Dermis blood vessel endothelial cell (primary cell): Measurements from ENCODE around the gene POLR3G. TPM values are rescaled to one million over a fixed set of nuclear protein-coding genes. Genes with fewer than 3 reads are reported as not detected.

Experiments
- DNase-seq: peaks from one replicate; pipeline ENCODE4 v3.0.0; 2010
- total RNA-seq: library from RNA; depleted of rRNA; stranded (reverse); fragments of >200 nt; gene quantifications from 2 replicates; pipeline ENCODE4 v1.2.3, GENCODE V29; 2014

The POLR3G gene
- 4.9 and 12.3 TPM in 2 replicates for total RNA-seq

GRCh38 chr5:90474235-90475107 lies at the start of gene POLR3G, which contains the start of gene MBLAC2:
Gene POLR3G, plus strand, starts transcription at chr5:90474864. Its CDS starts 10,704 bp downstream, at chr5:90485568.
Gene MBLAC2, minus strand, starts transcription at chr5:90474771. Its CDS starts 479 bp downstream, at chr5:90474292.
- peak; percentile 96 for DNase-seq

GRCh38 chr5:90434116-90434714 lies 40.4 kb upstream of the POLR3G start:
- DNase-seq, result peak; percentile 64

GRCh38 chr5:90437663-90438062 lies 37.0 kb upstream of the POLR3G start:
- no peak for DNase-seq

GRCh38 chr5:90438100-90438499 lies 36.6 kb upstream of the POLR3G start:
- peak; percentile 57 for DNase-seq

GRCh38 chr5:90440644-90441043 lies 34.0 kb upstream of the POLR3G start:
- DNase-seq, result no peak

GRCh38 chr5:90446961-90447360 lies 27.7 kb upstream of the POLR3G start:
- DNase-seq, result no peak

GRCh38 chr5:90461288-90461687 lies 13.4 kb upstream of the POLR3G start:
- no peak for DNase-seq

- DNase-seq, result no peak
These were observed 1.8 kb upstream of the POLR3G start for GRCh38 chr5:90472783-90473395.

- peak; percentile 64 for DNase-seq
These were observed 1.0 kb upstream of the POLR3G start for GRCh38 chr5:90473396-90474234.

- DNase-seq, result peak; percentile 14
These were observed 844 bp downstream of the POLR3G start for GRCh38 chr5:90475436-90475980.

GRCh38 chr5:90476391-90476790 lies 1.7 kb downstream of the POLR3G start:
- peak; percentile 5 for DNase-seq

GRCh38 chr5:90477073-90477472 lies 2.4 kb downstream of the POLR3G start:
- DNase-seq, result peak; percentile 52

GRCh38 chr5:90477621-90478215 lies 3.1 kb downstream of the POLR3G start:
- DNase-seq, result peak; percentile 35

- DNase-seq, result no peak
These were observed 5.1 kb downstream of the POLR3G start for GRCh38 chr5:90479611-90480385.

GRCh38 chr5:90480699-90481098 lies 6.0 kb downstream of the POLR3G start:
- no peak for DNase-seq

- DNase-seq, result peak; percentile 79
These were observed 8.5 kb downstream of the POLR3G start for GRCh38 chr5:90483206-90483605.

- no peak for DNase-seq
These were observed 9.9 kb downstream of the POLR3G start for GRCh38 chr5:90484540-90484939.

- peak; percentile 39 for DNase-seq
These were observed 14.1 kb downstream of the POLR3G start for GRCh38 chr5:90488791-90489190.

GRCh38 chr5:90494043-90494442 lies 19.4 kb downstream of the POLR3G start:
- DNase-seq, result no peak

GRCh38 chr5:90495146-90495545 lies 20.5 kb downstream of the POLR3G start:
- no peak for DNase-seq

- no peak for DNase-seq
These were observed 28.9 kb downstream of the POLR3G start for GRCh38 chr5:90503596-90503995.
